ENCODE measurements around the gene GALNT15.

- TF ChIP-seq CTCF (conservative IDR thresholded peaks at IDR 0.05) (no peak), ZFX (IDR thresholded peaks at IDR 0.05) (no peak)
Observed at GRCh38 chr3:16273867-16274266, 99.4 kb downstream of the GALNT15 start.
